ENCODE data around the gene SLC39A11.
"Not testable (repeated sequence)": the region's sequence is repeated elsewhere in the genome, so short reads cannot be mapped to it uniquely, and the experiment has no call there.

SLC39A11 gene

DNA sequence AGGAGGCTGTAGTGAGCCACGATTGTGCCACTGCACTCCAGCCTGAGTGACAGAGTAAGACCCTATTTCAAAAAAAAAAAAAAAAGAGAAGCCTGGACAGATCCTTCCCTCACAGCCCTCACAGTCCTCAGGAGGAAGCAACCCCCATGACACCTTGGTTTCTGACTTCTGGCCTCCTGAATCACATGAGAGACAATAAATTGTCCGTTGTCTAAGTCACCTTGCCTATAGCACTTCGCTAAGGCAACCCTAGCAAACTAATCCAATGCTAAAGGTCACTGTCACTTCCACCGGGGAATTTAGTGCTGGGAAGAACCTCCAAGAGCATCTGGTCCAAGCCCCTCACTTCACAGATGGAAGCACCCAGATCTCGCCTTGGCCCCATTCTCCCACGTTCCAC is 18.9 kb upstream of the SLC39A11 start:
- Histone ChIP-seq H3K4me1 (ENCODE audit: control insufficient read depth, insufficient read depth, low read length, poor library complexity, severe bottlenecking) (no peaks in the 10 kb centered on the region), H3K36me3 (ENCODE audit: control insufficient read depth, insufficient read depth, low read length) (no peaks in the 10 kb centered on the region), H3K27ac (ENCODE audit: low read depth, low read length, severe bottlenecking) (no peak overlapping the region), H3K4me3 (ENCODE audit: extremely low read depth, insufficient read depth, low read length, poor library complexity, severe bottlenecking) (no peak overlapping the region), H3K9me3 (ENCODE audit: control insufficient read depth, low read length) (no peaks in the 10 kb centered on the region)
- WGBS, 2 experiments (ENCODE audit: insufficient coverage in 2 of 2), result 85 to 91% methylated on average over 5 of the region's 6 CpGs

DNA sequence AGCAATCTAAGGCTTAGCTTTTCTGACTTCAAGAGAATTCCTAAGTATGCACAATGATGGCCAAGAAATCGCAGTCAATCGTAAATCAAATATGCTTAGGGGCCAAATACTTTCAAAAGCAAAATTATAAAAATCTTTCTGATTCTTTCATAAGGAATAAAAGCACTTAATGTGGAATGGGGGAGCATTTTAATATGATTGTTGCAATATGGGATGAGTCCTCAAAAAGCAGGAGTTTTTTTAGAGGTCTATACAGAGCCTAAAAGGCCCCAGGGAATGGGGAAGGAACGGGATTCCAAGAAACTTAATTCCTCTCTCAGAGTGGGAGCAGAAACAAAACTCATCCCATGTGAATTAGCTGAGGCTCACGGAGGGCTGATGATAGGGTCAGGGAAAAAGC is 14.7 kb upstream of the SLC39A11 start:
- Histone ChIP-seq H3K36me3 (ENCODE audit: control insufficient read depth, insufficient read depth, low read length) (no peaks in the 10 kb centered on the region), H3K4me3 (ENCODE audit: extremely low read depth, insufficient read depth, low read length, poor library complexity, severe bottlenecking) (no peak overlapping the region), H3K9me3 (ENCODE audit: control insufficient read depth, low read length) (peaks cover 7% of the 10 kb centered on the region), H3K27ac (ENCODE audit: low read depth, low read length, severe bottlenecking) (no peak overlapping the region), H3K4me1 (ENCODE audit: control insufficient read depth, insufficient read depth, low read length, poor library complexity, severe bottlenecking) (no peaks in the 10 kb centered on the region)
- WGBS, 2 experiments (ENCODE audit: insufficient coverage in 2 of 2), result 57 to 71% methylated on average over 1 of the region's 4 CpGs

DNA sequence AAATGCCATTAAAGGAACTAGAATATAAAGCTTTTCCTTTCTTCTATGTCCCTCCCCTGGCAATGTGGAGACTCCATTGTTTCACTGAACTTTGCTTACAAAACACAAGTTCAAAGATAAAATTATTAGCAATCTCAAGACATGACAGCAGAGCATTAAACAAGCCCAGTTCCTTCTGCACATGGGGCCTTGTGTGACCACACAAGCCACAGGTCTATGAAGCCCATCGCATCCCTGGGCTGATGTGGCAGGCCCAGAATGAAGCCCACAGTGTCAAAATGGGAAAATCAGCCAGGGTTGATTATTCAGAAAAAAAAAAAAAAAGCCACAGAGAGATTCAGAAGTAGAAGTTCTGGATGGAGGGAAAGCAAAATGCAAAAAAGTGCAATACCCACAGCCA is 12.9 kb upstream of the SLC39A11 start:
- no peak overlapping the region for H3K4me3 ChIP-seq (ENCODE audit: extremely low read depth, insufficient read depth, low read length, poor library complexity, severe bottlenecking)
- 100% methylated on average over 1 of the region's 1 CpG for WGBS, 2 experiments (ENCODE audit: insufficient coverage in 2 of 2)
- H3K4me1 ChIP-seq (ENCODE audit: control insufficient read depth, insufficient read depth, low read length, poor library complexity, severe bottlenecking), result no peaks in the 10 kb centered on the region
- H3K36me3 ChIP-seq (ENCODE audit: control insufficient read depth, insufficient read depth, low read length), result no peaks in the 10 kb centered on the region
- peaks cover 7% of the 10 kb centered on the region for H3K9me3 ChIP-seq (ENCODE audit: control insufficient read depth, low read length)
- H3K27ac ChIP-seq (ENCODE audit: low read depth, low read length, severe bottlenecking), result no peak overlapping the region

DNA sequence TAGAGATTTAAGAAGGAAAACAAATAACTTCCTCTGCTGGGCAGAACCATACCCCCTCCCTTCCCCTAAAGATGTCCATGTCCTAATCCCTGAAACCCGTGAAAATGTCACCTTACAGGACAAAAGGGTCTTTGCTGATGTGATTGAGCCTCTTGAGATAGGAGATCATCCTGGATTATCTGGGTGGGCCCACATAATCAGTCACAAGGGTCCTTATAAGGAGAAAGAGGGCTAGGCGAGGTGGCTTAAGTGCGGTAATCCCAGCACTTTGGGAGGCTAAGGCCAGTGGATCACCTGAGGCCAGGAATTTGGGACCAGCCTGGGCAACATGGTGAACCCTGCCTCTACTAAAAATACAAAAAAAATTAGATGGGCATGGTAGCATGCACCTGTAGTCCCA is 12.0 kb upstream of the SLC39A11 start:
- Histone ChIP-seq H3K4me3 (ENCODE audit: extremely low read depth, insufficient read depth, low read length, poor library complexity, severe bottlenecking) (no peak overlapping the region), H3K9me3 (ENCODE audit: control insufficient read depth, low read length) (peaks cover 7% of the 10 kb centered on the region), H3K36me3 (ENCODE audit: control insufficient read depth, insufficient read depth, low read length) (no peaks in the 10 kb centered on the region), H3K27ac (ENCODE audit: low read depth, low read length, severe bottlenecking) (no peak overlapping the region), H3K4me1 (ENCODE audit: control insufficient read depth, insufficient read depth, low read length, poor library complexity, severe bottlenecking) (no peaks in the 10 kb centered on the region)
- 89 to 93% methylated on average over 2 to 3 of the region's 3 CpGs for WGBS, 2 experiments (ENCODE audit: insufficient coverage in 2 of 2)

DNA sequence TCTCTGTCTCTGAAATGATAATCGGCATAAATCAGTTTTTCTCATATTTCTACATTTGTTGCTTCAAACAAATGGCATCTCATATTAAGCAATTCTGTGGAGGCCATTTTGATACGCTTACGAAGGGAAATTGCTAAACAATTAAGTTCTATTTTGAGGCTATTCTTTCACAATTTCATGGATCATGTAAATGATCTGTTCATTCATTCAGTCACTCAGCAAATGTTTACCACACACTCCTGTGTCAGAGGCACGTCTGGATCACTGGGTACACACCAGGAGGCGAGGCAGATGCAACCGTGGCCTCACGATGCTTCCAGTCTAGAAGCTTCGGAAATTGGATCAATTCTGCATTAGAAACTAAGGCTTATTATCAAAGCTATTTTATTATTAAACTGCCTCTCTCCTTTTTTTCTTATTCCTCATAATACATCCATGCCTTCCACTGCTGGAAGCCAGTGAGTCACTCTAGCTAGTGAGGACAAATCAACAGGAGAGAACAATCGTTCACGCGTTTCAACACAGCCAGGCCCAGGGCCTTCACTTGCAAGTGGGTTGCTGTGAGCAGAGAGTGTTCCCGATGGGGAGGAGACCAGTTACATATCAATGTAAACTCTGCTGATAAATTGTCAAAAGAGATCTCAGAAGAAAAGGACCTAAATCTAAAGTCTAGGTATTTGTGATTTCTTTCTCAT is 11.3 kb upstream of the SLC39A11 start:
- 86 to 90% methylated on average over 7 to 10 of the region's 12 CpGs for WGBS, 2 experiments (ENCODE audit: insufficient coverage in 2 of 2)
- Histone ChIP-seq H3K36me3 (ENCODE audit: control insufficient read depth, insufficient read depth, low read length) (no peaks in the 10 kb centered on the region), H3K9me3 (ENCODE audit: control insufficient read depth, low read length) (peaks cover 7% of the 10 kb centered on the region), H3K4me3 (ENCODE audit: extremely low read depth, insufficient read depth, low read length, poor library complexity, severe bottlenecking) (no peak overlapping the region), H3K4me1 (ENCODE audit: control insufficient read depth, insufficient read depth, low read length, poor library complexity, severe bottlenecking) (no peaks in the 10 kb centered on the region), H3K27ac (ENCODE audit: low read depth, low read length, severe bottlenecking) (no peak overlapping the region)

DNA sequence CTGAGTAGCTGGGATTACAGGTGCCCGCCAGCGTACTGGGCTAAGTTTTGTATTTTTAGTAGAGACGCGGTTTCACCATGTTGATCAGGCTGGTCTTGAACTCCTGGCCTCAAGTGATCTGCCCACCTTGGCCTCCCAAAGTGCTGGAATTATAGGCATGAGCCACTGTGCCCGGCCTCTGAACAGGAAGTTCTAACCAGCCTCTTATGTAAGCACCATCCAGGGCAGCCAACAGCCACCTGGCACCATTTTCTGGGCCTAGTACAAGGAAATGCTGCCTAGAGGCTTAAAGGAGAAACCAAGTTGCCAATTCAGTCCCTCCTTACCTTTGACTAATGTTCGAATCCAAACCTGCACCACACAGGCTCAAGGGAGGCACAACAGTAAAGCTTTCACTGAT is 8.5 kb upstream of the SLC39A11 start:
- H3K9me3 ChIP-seq (ENCODE audit: control insufficient read depth, low read length), result peaks cover 7% of the 10 kb centered on the region
- no peaks in the 10 kb centered on the region for H3K4me1 ChIP-seq (ENCODE audit: control insufficient read depth, insufficient read depth, low read length, poor library complexity, severe bottlenecking)
- no peak overlapping the region for H3K27ac ChIP-seq (ENCODE audit: low read depth, low read length, severe bottlenecking)
- no peak overlapping the region for H3K4me3 ChIP-seq (ENCODE audit: extremely low read depth, insufficient read depth, low read length, poor library complexity, severe bottlenecking)
- WGBS, 2 experiments (ENCODE audit: insufficient coverage in 2 of 2), result 88 to 97% methylated on average over 3 to 5 of the region's 6 CpGs
- no peaks in the 10 kb centered on the region for H3K36me3 ChIP-seq (ENCODE audit: control insufficient read depth, insufficient read depth, low read length)

- no peak overlapping the region for H3K4me3 ChIP-seq (ENCODE audit: extremely low read depth, insufficient read depth, low read length, poor library complexity, severe bottlenecking)
- 97% methylated on average over 2 of the region's 2 CpGs for WGBS, 2 experiments (ENCODE audit: insufficient coverage in 2 of 2)
- no peak overlapping the region for H3K27ac ChIP-seq (ENCODE audit: low read depth, low read length, severe bottlenecking)
- H3K36me3 ChIP-seq (ENCODE audit: control insufficient read depth, insufficient read depth, low read length), result no peaks in the 10 kb centered on the region
- H3K9me3 ChIP-seq (ENCODE audit: control insufficient read depth, low read length), result peaks cover 4% of the 10 kb centered on the region
- no peaks in the 10 kb centered on the region for H3K4me1 ChIP-seq (ENCODE audit: control insufficient read depth, insufficient read depth, low read length, poor library complexity, severe bottlenecking)
Measured at GRCh38 chr17:73100363-73100762, 7.9 kb upstream of the SLC39A11 start.

- H3K4me3 ChIP-seq (ENCODE audit: extremely low read depth, insufficient read depth, low read length, poor library complexity, severe bottlenecking), result no peak overlapping the region
- H3K36me3 ChIP-seq (ENCODE audit: control insufficient read depth, insufficient read depth, low read length), result no peaks in the 10 kb centered on the region
- H3K27ac ChIP-seq (ENCODE audit: low read depth, low read length, severe bottlenecking), result no peak overlapping the region
- no peaks in the 10 kb centered on the region for H3K4me1 ChIP-seq (ENCODE audit: control insufficient read depth, insufficient read depth, low read length, poor library complexity, severe bottlenecking)
- 79 to 81% methylated on average over 9 of the region's 10 CpGs for WGBS, 2 experiments (ENCODE audit: insufficient coverage in 2 of 2)
- no peaks in the 10 kb centered on the region for H3K9me3 ChIP-seq (ENCODE audit: control insufficient read depth, low read length)
Measured at GRCh38 chr17:73099511-73099910, 7.0 kb upstream of the SLC39A11 start.

DNA sequence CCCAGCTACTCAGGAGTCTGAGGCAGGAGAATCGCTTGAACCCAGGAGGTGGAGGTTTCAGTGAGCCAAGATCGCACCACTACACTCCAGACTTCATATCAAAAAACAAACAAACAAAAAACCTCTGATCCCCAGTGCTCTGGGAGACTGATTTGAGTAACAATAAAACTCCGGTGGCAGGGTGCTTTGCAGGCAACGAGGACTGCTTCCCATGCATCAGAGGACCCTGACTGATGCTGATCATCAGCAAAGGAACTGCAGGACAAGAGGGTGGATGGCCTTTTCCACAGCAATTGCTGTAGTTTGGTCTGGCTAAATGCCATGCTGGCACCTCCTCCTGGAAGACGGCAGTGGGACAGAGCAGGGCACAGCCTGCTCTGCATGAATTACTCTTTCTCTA is 6.4 kb upstream of the SLC39A11 start:
- H3K27ac ChIP-seq (ENCODE audit: low read depth, low read length, severe bottlenecking), result no peak overlapping the region
- H3K9me3 ChIP-seq (ENCODE audit: control insufficient read depth, low read length), result no peaks in the 10 kb centered on the region
- H3K36me3 ChIP-seq (ENCODE audit: control insufficient read depth, insufficient read depth, low read length), result no peaks in the 10 kb centered on the region
- H3K4me1 ChIP-seq (ENCODE audit: control insufficient read depth, insufficient read depth, low read length, poor library complexity, severe bottlenecking), result no peaks in the 10 kb centered on the region
- H3K4me3 ChIP-seq (ENCODE audit: extremely low read depth, insufficient read depth, low read length, poor library complexity, severe bottlenecking), result no peak overlapping the region
- 45 to 64% methylated on average over 3 to 4 of the region's 5 CpGs for WGBS, 2 experiments (ENCODE audit: insufficient coverage in 2 of 2)

DNA sequence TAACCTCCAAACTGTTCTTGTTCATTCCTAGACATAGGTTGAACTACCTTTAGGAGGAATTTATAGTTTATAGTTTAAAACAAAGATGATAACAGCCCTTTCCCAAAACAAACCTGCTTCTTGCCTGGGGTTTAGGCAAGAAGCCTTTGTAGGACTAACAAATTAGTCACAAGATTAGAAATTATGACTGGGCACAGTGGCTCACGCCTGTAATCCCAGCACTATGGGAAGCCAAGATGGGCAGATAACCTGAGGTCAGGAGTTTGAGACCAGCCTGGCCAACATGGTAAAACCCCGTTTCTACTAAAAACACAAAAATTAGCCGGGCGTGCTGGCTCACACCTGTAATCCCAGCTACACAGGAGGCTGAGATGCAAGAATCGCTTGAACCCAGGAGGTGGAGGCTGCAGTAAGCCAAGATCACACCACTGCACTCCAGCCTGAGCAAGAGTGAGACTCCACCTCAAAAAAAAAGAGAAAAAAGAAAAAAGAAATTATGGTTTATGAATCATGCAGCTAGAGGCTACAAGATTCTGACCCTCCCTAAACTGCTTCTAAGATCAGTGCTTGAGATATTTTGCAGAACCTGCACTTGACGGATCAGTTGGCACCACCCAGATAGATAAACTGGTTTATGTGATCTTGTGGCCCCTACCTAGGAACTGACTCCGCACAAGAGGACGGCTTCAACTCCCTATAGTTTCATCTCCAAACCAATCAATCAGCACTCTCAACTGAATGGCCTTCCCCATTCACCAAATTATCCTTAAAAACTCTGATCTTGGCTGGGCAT is 5.7 kb upstream of the SLC39A11 start:
- WGBS, 2 experiments (ENCODE audit: insufficient coverage in 2 of 2), result 89 to 93% methylated on average over 6 to 7 of the region's 8 CpGs
- not testable (repeated sequence) for H3K4me3 ChIP-seq (ENCODE audit: extremely low read depth, insufficient read depth, low read length, poor library complexity, severe bottlenecking); H3K36me3 ChIP-seq (ENCODE audit: control insufficient read depth, insufficient read depth, low read length); H3K4me1 ChIP-seq (ENCODE audit: control insufficient read depth, insufficient read depth, low read length, poor library complexity, severe bottlenecking); H3K9me3 ChIP-seq (ENCODE audit: control insufficient read depth, low read length); H3K27ac ChIP-seq (ENCODE audit: low read depth, low read length, severe bottlenecking)

DNA sequence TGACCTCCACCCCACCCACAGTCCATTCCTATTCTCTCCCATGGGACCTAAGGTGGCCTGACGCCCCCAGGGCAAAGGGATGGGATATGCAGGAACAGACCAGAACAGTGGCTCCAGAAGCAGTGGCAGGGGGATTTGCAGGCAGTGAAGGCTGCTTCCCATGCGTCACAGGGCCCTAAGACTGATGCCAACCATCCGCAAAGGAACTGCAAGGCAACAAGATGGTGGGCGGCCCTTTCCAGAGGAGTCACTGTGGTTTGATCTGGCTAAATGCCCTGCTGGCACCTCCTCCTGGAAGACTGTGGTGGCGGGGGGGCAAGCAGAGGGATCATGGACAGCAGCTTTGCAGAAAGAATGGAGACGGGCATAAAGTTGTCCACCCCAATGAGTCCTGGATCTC is 4.4 kb upstream of the SLC39A11 start:
- Histone ChIP-seq H3K4me3 (ENCODE audit: extremely low read depth, insufficient read depth, low read length, poor library complexity, severe bottlenecking) (no peak overlapping the region), H3K9me3 (ENCODE audit: control insufficient read depth, low read length) (no peaks in the 10 kb centered on the region), H3K27ac (ENCODE audit: low read depth, low read length, severe bottlenecking) (no peak overlapping the region), H3K4me1 (ENCODE audit: control insufficient read depth, insufficient read depth, low read length, poor library complexity, severe bottlenecking) (peaks cover 3% of the 10 kb centered on the region), H3K36me3 (ENCODE audit: control insufficient read depth, insufficient read depth, low read length) (no peaks in the 10 kb centered on the region)
- WGBS, 2 experiments (ENCODE audit: insufficient coverage in 2 of 2), result 76 to 85% methylated on average over 5 of the region's 6 CpGs
